Amniotic stem cell (primary cell): Measurements from ENCODE around the gene OGDHL.
"Not testable (repeated sequence)": the region's sequence is repeated elsewhere in the genome, so short reads cannot be mapped to it uniquely, and the experiment has no call there.

Experiments
- DNase-seq: peaks from one replicate; lab custom pipeline; 2025; lab: John Stamatoyannopoulos, UW

The OGDHL gene

GRCh38 chr10:49761789-49762565 lies at the start of gene OGDHL:
OGDHL (minus strand) TSS chr10:49762323; CDS start chr10:49758592, 3,731 bp downstream.
- DNase-seq: peak; percentile 2

- DNase-seq: no peak
Measured at GRCh38 chr10:49803988-49804387, 41.9 kb upstream of the OGDHL start.

- no peak for DNase-seq
Measured at GRCh38 chr10:49798275-49798674, 36.2 kb upstream of the OGDHL start.

GRCh38 chr10:49791100-49791499 lies 29.0 kb upstream of the OGDHL start:
- no peak for DNase-seq

GRCh38 chr10:49784681-49785080 lies 22.6 kb upstream of the OGDHL start:
- DNase-seq: no peak

- no peak for DNase-seq
Measured at GRCh38 chr10:49783645-49784044, 21.5 kb upstream of the OGDHL start.

- no peak for DNase-seq
Measured at GRCh38 chr10:49781247-49781646, 19.1 kb upstream of the OGDHL start.

GRCh38 chr10:49778197-49778596 lies 16.1 kb upstream of the OGDHL start:
- no peak for DNase-seq

- DNase-seq: no peak
Measured at GRCh38 chr10:49776851-49777250, 14.7 kb upstream of the OGDHL start.

GRCh38 chr10:49775014-49775413 lies 12.9 kb upstream of the OGDHL start:
- no peak for DNase-seq

GRCh38 chr10:49772944-49773343 lies 10.8 kb upstream of the OGDHL start:
- not testable (repeated sequence) for DNase-seq

- DNase-seq: not testable (repeated sequence)
Measured at GRCh38 chr10:49771046-49771445, 8.9 kb upstream of the OGDHL start.

GRCh38 chr10:49769692-49770091 lies 7.6 kb upstream of the OGDHL start:
- no peak for DNase-seq

GRCh38 chr10:49768731-49769130 lies 6.6 kb upstream of the OGDHL start:
- DNase-seq: no peak

GRCh38 chr10:49768329-49768728 lies 6.2 kb upstream of the OGDHL start:
- DNase-seq: no peak

GRCh38 chr10:49767752-49768151 lies 5.6 kb upstream of the OGDHL start:
- DNase-seq: no peak

- DNase-seq: no peak
Measured at GRCh38 chr10:49766484-49766883, 4.4 kb upstream of the OGDHL start.

GRCh38 chr10:49762566-49762877 lies 399 bp upstream of the OGDHL start:
- no peak for DNase-seq

- no peak for DNase-seq
Measured at GRCh38 chr10:49761201-49761788, 828 bp downstream of the OGDHL start.

- DNase-seq: no peak
Measured at GRCh38 chr10:49760789-49761188, 1.3 kb downstream of the OGDHL start.

GRCh38 chr10:49759787-49760551 lies 2.2 kb downstream of the OGDHL start:
- no peak for DNase-seq

- no peak for DNase-seq
Measured at GRCh38 chr10:49758249-49758930, 3.7 kb downstream of the OGDHL start.

- no peak for DNase-seq
Measured at GRCh38 chr10:49756641-49757040, 5.5 kb downstream of the OGDHL start.
